ENCODE results near the gene RMND1. TPM values are rescaled to one million over a fixed set of nuclear protein-coding genes. Genes with fewer than 3 reads are reported as not detected.
A peak's percentile ranks its signal among the peaks of the same experiment; 100 is the strongest.

Gene RMND1
- total and polyA plus RNA-seq, 9 of the 15 experiments (the other 6 are each of a cell fraction or from before 2014, with no cell fraction given), result 26.9 to 47.8 (median 36.2) TPM

GRCh38 chr6:151389618-151390275 is 62.2 kb downstream of the RMND1 start (continued):
- TF ChIP-seq POLR2B (IDR thresholded peaks at IDR 0.05; ENCODE audit: low read depth, partially characterized antibody) (peak; percentile 91), SFPQ (IDR thresholded peaks at IDR 0.05; ENCODE audit: low read depth, low read length) (no peak), EP300 (IDR thresholded peaks at IDR 0.05; ENCODE audit: low read length) (no peak), SMAD1 (IDR thresholded peaks at IDR 0.05; ENCODE audit: low read depth, low read length, partially characterized antibody) (no peak), MGA (IDR thresholded peaks at IDR 0.05) (peak; percentile 49; the same call in 1 of the 2 replicates), ATF1 (CRISPR knock-in tag; IDR thresholded peaks at IDR 0.05) (no peak; the same call in 1 of the 2 replicates), ATF1 (tag; IDR thresholded peaks at IDR 0.05) (peak; percentile 62), PHTF2 (CRISPR knock-in tag; IDR thresholded peaks at IDR 0.05) (no peak), TFAM (CRISPR knock-in tag; conservative IDR thresholded peaks at IDR 0.05) (no peak), FIP1L1 (IDR thresholded peaks at IDR 0.05; ENCODE audit: low read depth, low read length, poor library complexity, severe bottlenecking) (peak; percentile 39), FOXJ2 (tag; IDR thresholded peaks at IDR 0.05) (peak; percentile 36; the same call in 1 of the 2 replicates)
- TF ChIP-seq, protein P1, sequence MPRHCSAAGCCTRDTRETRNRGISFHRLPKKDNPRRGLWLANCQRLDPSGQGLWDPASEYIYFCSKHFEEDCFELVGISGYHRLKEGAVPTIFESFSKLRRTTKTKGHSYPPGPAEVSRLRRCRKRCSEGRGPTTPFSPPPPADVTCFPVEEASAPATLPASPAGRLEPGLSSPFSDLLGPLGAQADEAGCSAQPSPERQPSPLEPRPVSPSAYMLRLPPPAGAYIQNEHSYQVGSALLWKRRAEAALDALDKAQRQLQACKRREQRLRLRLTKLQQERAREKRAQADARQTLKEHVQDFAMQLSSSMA (CRISPR knock-in tag; IDR thresholded peaks at IDR 0.05), result no peak
- TF ChIP-seq, protein P2, sequence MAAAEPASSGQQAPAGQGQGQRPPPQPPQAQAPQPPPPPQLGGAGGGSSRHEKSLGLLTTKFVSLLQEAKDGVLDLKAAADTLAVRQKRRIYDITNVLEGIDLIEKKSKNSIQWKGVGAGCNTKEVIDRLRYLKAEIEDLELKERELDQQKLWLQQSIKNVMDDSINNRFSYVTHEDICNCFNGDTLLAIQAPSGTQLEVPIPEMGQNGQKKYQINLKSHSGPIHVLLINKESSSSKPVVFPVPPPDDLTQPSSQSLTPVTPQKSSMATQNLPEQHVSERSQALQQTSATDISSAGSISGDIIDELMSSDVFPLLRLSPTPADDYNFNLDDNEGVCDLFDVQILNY (CRISPR knock-in tag; IDR thresholded peaks at IDR 0.05), result no peak

Measured in K562 (cell line).